Mucosa of stomach (tissue), 1 donor: Measurements from ENCODE around the gene CUTA.
A peak's percentile ranks its signal among the peaks of the same experiment; 100 is the strongest.

Source experiments
- H3K27me3 ChIP-seq: one replicate; pipeline ENCODE4 v1.7.0; 2013; ENCODE audit warnings: mild to moderate bottlenecking, low read length; ENCODE audit not compliant: control insufficient read depth, insufficient read depth
- H3K36me3 ChIP-seq: one replicate; pipeline ENCODE4 v1.7.0; 2013; ENCODE audit warnings: low read length; ENCODE audit not compliant: control insufficient read depth, insufficient read depth
- H3K4me1 ChIP-seq: one replicate; pipeline ENCODE4 v1.7.0; 2013; ENCODE audit warnings: mild to moderate bottlenecking, low read length; ENCODE audit not compliant: control insufficient read depth, insufficient read depth
- H3K4me3 ChIP-seq: one replicate; pipeline ENCODE4 v1.7.0; 2013; ENCODE audit warnings: low read length
- H3K9ac ChIP-seq: one replicate; pipeline ENCODE4 v1.7.0; 2013; ENCODE audit warnings: mild to moderate bottlenecking, low read length, moderate library complexity
- H3K9me3 ChIP-seq: one replicate; pipeline ENCODE4 v1.7.0; 2013; ENCODE audit warnings: mild to moderate bottlenecking, low read length, moderate library complexity; ENCODE audit not compliant: control insufficient read depth
- donor health status: Pancreatic carcinoma.

Gene CUTA, protein sequence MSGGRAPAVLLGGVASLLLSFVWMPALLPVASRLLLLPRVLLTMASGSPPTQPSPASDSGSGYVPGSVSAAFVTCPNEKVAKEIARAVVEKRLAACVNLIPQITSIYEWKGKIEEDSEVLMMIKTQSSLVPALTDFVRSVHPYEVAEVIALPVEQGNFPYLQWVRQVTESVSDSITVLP

DNA sequence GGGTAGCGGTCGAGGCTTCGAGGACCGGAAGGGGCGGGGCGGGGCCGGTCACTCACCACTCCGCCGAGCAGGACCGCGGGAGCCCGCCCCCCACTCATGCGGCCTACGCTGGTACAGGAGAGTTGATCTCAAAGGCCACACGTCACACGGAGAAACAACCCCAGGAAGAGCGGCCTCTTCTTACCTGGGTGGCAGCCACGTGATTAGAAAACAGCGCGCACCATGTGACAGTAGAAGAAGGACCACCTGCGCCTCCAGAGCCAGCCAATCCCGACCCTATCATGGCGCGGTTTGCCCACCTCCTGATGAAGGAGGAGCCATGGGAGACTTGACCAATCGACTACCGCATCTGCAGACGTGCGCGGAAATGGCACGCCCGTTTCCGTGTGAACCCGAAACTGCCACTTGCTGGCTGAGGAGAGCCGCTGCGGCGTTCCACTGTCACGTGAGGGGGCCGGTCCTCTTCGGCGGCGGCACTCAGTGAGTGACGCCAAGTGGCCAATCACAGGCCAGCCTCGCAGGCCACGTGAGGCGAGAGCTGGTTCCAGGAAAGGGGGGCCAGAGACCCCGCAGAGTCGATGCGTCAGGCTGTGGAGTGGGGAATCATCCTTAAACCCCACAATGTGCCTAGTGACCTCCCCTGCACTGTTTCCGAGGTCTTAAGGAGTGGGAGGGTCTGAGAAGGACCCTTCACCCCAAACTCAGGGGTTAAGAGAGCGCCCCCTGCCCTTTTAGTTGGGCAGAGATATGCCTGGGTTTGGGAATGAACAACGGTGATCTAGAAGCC, at the start of gene CUTA:
CUTA (minus strand) TSS at position 205 of the 787 bp plus-strand sequence; CDS start at position 98, 107 bp downstream.
- Histone ChIP-seq H3K27me3 (peaks cover 4% of the 10 kb centered on the region), H3K4me1 (peaks cover 28% of the 10 kb centered on the region), H3K9me3 (no peaks in the 10 kb centered on the region), H3K36me3 (no peaks in the 10 kb centered on the region), H3K9ac (peak within 1 kb of the TSS; percentile 80), H3K4me3 (peak within 1 kb of the TSS; percentile 76)

DNA sequence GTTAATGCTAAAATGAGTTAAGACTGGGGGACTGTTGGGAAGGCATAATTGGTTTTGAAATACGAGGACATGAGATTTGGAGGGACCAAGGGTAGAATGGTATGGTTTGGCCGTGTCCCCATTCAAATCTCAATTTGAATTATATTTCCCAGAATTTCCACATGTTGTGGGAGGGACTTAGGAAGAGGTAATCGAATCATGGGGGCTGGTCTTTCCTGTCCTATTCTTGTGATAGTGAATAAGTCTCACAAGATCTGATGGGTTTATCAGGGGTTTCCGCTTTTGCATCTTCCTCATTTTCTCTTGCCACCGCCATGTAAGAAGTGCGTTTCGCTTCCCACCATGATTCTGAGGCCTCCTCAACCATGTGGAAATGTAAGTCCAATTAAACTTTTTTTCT, 49.2 kb upstream of the CUTA start:
- Histone ChIP-seq H3K9ac (no peak overlapping the region), H3K36me3 (no peaks in the 10 kb centered on the region), H3K27me3 (no peaks in the 10 kb centered on the region), H3K4me1 (no peaks in the 10 kb centered on the region), H3K4me3 (no peak overlapping the region), H3K9me3 (no peaks in the 10 kb centered on the region)

DNA sequence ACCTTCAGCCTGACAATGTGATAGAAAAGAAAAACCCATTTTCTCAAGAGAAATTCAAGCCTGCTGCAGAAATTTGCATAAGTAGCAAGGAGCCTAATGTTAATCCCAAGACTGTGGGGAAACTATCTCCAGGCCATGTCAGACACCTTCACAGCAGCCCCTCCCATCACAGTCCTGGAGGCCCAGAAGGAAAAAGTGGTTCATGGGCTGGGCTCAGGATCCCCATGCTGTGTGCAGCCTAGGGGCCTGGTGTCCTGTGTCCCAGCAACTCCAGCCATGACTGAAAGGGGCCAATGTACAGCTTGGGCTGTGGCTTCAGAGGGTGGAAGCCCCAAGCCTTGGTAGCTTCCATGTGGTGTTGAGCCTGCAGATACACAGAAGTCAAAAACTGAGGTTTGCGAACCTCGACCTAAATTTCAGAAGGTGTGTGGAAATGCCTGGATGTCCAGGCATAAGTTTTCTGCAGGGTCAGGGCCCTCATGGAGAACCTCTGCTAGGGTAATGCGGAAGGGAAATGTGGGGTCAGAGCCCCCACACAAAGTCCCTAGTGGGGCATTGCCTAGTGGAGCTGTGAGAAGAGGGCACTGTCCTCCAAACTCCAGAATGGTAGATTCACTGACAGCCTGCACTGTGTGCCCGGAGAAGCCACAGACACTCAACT, 48.3 kb upstream of the CUTA start:
- H3K27me3 ChIP-seq: no peaks in the 10 kb centered on the region
- H3K4me1 ChIP-seq: no peaks in the 10 kb centered on the region
- no peak overlapping the region for H3K9ac ChIP-seq

DNA sequence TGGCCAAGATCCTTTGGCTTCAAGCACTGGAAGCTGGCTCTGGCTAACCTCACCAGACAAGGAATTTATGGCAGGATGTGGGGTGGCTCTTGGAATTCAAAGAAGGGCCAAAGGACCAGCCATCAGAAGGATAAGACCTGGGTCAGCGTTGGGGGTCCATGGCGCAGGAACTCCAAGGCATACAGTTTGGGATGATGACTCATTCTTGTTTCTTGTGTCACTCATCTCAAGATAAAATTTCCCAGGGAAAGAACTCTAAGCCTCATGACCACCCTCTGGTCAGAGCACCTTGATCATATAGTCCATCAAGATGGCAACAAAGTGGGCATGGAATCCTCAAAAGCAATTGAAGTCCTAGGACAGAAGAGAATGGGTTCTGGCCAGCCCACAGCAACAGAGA, 41.3 kb upstream of the CUTA start:
- Histone ChIP-seq H3K4me1 (peaks cover 8% of the 10 kb centered on the region), H3K9me3 (no peaks in the 10 kb centered on the region), H3K4me3 (no peak overlapping the region), H3K27me3 (no peaks in the 10 kb centered on the region), H3K36me3 (no peaks in the 10 kb centered on the region), H3K9ac (no peak overlapping the region)

More for the DNA sequence above, 48.3 kb upstream of the CUTA start:
- no peaks in the 10 kb centered on the region for H3K36me3 ChIP-seq
- H3K4me3 ChIP-seq: no peak overlapping the region
- no peaks in the 10 kb centered on the region for H3K9me3 ChIP-seq

DNA sequence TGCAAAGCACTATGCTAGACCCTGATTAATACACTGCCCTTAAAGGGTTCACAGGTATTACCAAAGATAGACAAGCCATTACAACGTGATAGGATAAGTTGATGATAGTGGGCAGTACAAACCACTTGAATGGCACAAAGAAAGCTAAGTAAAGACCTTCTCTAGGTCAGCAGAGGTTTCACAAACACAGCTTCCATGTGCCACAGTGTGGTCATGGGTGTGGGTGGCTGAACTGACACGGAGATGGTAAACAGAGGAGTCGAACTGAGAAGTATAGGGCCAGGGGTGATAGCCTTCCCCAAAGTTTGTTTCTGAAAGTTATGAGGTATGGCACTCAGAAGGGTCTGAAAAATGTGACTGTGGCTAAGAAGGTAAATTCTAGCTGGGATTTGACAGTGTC, 40.8 kb upstream of the CUTA start:
- H3K27me3 ChIP-seq: no peaks in the 10 kb centered on the region
- no peak overlapping the region for H3K4me3 ChIP-seq
- no peaks in the 10 kb centered on the region for H3K9me3 ChIP-seq
- H3K9ac ChIP-seq: no peak overlapping the region
- no peaks in the 10 kb centered on the region for H3K36me3 ChIP-seq
- H3K4me1 ChIP-seq: peaks cover 8% of the 10 kb centered on the region

DNA sequence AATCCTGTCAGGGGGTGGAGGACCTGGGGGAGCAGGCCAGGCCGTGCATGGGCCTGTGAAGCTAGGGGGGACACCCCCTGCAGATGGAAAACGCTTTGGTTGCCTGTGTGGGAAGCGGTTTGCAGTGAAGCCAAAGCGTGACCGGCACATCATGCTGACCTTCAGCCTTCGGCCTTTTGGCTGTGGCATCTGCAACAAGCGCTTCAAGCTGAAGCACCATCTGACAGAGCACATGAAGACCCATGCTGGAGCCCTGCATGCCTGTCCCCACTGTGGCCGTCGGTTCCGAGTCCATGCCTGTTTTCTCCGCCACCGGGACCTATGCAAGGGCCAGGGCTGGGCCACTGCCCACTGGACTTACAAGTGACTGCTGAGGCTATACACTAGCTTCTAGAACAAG, 38.2 kb upstream of the CUTA start:
- Histone ChIP-seq H3K36me3 (no peaks in the 10 kb centered on the region), H3K4me1 (peaks cover 8% of the 10 kb centered on the region), H3K9ac (no peak overlapping the region), H3K4me3 (no peak overlapping the region), H3K27me3 (no peaks in the 10 kb centered on the region), H3K9me3 (no peaks in the 10 kb centered on the region)

DNA sequence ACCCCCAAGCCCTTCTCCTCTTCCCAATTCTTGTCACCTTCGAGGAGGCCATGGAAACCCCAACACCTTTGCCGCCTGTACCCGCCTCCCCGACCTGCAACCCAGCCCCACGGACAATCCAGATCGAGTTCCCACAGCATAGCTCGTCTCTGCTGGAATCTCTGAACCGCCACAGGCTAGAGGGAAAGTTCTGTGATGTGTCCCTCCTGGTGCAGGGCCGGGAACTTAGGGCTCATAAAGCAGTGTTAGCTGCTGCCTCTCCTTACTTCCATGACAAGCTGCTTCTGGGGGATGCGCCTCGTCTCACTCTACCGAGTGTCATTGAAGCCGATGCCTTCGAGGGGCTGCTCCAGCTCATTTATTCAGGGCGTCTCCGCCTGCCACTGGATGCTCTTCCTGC, 37.1 kb upstream of the CUTA start:
- Histone ChIP-seq H3K36me3 (no peaks in the 10 kb centered on the region), H3K4me1 (peaks cover 8% of the 10 kb centered on the region), H3K9ac (peak overlapping the region; percentile 49), H3K4me3 (peak overlapping the region; percentile 57), H3K9me3 (no peaks in the 10 kb centered on the region), H3K27me3 (no peaks in the 10 kb centered on the region)

DNA sequence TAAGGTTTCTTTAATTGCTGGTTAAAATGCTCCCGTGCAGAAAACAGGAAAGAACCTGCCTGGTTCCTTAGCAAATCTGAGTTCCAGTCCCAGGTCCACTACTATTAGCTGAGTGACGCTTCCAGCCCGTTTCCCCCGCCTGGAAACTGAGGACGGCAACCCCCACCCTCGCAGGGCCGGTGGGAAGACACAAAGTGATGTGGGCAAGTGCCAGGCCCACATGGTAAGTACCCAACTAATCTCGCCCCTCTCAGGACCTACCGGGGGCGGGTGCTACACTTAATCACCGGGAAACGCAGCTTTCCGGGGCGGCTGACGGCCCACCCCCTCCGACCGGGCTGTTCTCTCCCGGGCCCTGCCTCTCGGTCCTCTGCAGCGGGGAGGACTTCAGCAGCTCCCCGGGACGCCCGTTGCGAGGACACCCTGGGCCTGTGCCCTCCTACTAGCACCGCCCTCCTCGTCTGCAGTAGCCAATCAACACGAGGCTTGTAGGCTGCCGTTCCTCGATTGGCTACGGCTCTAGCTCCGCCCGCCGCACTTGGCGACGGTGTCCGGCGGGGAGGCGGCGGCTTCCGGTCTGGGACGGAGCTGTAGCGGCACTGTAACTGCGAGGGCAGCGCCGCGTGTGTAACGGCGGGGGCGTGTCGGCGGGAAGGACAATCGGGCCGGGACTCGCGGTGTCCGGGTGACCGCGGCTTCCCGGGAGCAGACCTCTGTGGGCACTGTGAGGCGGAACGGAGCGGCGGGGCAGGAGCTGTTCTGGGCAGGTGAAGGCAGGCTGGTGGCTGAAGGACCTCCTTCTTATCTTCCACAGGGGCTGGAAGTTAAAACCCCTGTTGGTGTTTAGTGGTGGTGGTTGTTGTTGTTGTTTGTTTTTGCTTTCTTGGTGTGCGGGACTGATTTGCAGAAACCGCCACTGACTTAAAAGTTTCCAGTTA, 36.4 kb upstream of the CUTA start, which contains the start of gene ZBTB9:
ZBTB9 (plus strand) TSS at position 568 of the 938 bp plus-strand sequence. CDS start 525 bp downstream, outside the sequence.
- H3K4me1 ChIP-seq: peaks cover 8% of the 10 kb centered on the region
- H3K36me3 ChIP-seq: no peaks in the 10 kb centered on the region
- no peaks in the 10 kb centered on the region for H3K9me3 ChIP-seq
- no peaks in the 10 kb centered on the region for H3K27me3 ChIP-seq
- H3K4me3 ChIP-seq: peak within 1 kb of the TSS; percentile 57
- peak within 1 kb of the TSS; percentile 87 for H3K9ac ChIP-seq

DNA sequence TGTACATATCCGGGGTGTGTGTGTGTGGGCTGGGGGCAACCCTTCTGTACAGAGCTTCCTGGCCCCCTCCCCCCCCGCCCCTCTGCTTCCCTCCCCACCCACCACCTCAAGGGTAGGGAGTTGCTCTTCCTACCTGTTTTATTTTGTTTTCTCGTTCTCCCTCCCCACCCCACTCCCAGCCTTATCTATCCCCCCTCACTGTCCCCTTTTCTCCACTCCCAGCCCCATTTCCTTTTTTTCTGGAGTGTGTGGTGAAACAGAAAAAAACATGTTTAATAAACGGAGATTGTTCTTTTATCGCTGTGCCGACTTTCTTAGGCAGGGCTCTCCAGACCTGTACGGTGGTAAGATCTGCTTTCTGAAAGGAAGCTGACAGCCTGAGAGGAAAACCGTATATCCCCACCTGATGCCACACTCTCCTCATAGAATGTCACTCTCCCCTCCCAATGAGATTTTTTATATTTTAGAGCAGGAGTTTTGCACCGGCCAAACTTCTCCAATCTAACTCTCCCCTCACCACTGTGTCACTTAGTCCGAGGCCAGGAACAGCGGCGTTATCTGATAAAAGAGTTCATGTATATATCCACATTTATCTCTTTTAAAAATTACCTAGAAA, 35.6 kb upstream of the CUTA start:
- H3K9ac ChIP-seq: peak overlapping the region; percentile 87
- H3K36me3 ChIP-seq: no peaks in the 10 kb centered on the region
- H3K9me3 ChIP-seq: no peaks in the 10 kb centered on the region
- H3K4me1 ChIP-seq: peaks cover 8% of the 10 kb centered on the region
- no peaks in the 10 kb centered on the region for H3K27me3 ChIP-seq
- H3K4me3 ChIP-seq: peak overlapping the region; percentile 57

DNA sequence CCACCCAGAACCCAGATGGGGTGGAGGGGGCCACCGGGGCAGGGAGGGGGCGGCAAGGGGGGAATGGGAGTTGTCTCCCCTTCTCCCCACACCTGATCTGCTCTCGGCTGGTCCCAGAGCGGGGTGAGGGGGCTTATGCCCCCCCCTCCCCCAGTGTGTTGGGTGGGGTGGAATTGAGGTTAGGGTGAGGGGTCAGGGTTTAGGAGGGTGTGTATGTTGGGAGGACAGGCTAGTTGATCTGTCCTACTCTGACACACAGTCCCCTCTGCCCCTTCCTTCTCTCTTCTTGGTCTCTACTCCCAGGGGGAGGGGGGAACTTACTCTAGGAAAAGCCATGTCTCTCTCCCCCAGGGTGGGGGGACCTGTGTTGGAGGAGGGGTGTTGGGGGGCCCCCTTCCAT, 34.6 kb upstream of the CUTA start:
- Histone ChIP-seq H3K36me3 (no peaks in the 10 kb centered on the region), H3K4me3 (no peak overlapping the region), H3K4me1 (peaks cover 8% of the 10 kb centered on the region), H3K9ac (no peak overlapping the region), H3K27me3 (no peaks in the 10 kb centered on the region), H3K9me3 (no peaks in the 10 kb centered on the region)

DNA sequence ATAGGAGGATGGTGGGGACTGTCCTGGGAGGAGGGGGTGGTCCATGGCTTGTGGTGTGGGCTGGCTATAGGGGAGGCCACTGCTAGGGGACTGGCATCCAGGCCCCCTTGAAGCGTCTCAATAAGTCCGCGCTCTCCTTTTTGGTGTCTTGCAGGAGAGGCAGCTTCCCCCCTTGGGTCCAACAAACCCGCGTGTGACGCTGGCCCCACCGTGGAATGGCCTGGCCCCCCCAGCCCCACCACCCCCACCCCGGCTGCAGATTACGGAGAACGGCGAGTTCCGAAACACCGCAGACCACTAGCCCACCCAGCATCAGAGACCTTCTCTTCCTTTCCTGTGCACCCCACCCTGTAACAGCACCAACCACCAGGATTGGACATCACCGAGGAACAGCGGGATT, 33.7 kb upstream of the CUTA start:
- no peak overlapping the region for H3K4me3 ChIP-seq
- H3K9ac ChIP-seq: no peak overlapping the region
- no peaks in the 10 kb centered on the region for H3K27me3 ChIP-seq
- no peaks in the 10 kb centered on the region for H3K36me3 ChIP-seq
- peaks cover 8% of the 10 kb centered on the region for H3K4me1 ChIP-seq
- no peaks in the 10 kb centered on the region for H3K9me3 ChIP-seq
